H1 (cell line): Measurements from ENCODE around the gene KCNE4. TPM values are rescaled to one million over a fixed set of nuclear protein-coding genes. Genes with fewer than 3 reads are reported as not detected.

Experiments
- NRF1 ChIP-seq: IDR thresholded peaks from 2 replicates; pipeline ENCODE4 v1.6.1; 2011; ENCODE audit warnings: mild to moderate bottlenecking, low read depth, low read length, improper control_type of control experiment
- RAD21 ChIP-seq, 2 experiments: IDR thresholded peaks in 1 of 2; conservative IDR thresholded peaks in 1 of 2; 2 replicates each; pipeline ENCODE4 v1.6.1; 2011; ENCODE audit warnings: low read depth in 2 of 2, low read length in 2 of 2, improper control_type of control experiment in 1 of 2, inconsistent platforms in 1 of 2, mild to moderate bottlenecking in 1 of 2, moderate library complexity in 1 of 2
- RBBP5 ChIP-seq: IDR thresholded peaks from 2 replicates; pipeline ENCODE4 v1.7.1; 2012; ENCODE audit warnings: low read depth, mild to moderate bottlenecking, inconsistent platforms, low read length, moderate library complexity, borderline replicate concordance
- SIX5 ChIP-seq: IDR thresholded peaks from 2 replicates; pipeline ENCODE4 v1.6.1; 2011; ENCODE audit warnings: mild to moderate bottlenecking, low read depth, low read length
- SP1 ChIP-seq: IDR thresholded peaks from 2 replicates; pipeline ENCODE4 v1.6.1; 2011; ENCODE audit warnings: low read depth, low read length
- TAF1 ChIP-seq: IDR thresholded peaks from 2 replicates; pipeline ENCODE4 v1.6.1; 2011; ENCODE audit warnings: mild to moderate bottlenecking, low read depth, low read length
- TCF12 ChIP-seq: IDR thresholded peaks from 2 replicates; pipeline ENCODE4 v1.6.1; 2011; ENCODE audit warnings: low read depth, mild to moderate bottlenecking, low read length
- YY1 ChIP-seq: IDR thresholded peaks from 2 replicates; pipeline ENCODE4 v1.6.1; 2011; ENCODE audit warnings: low read depth, mild to moderate bottlenecking, low read length
- polyA plus RNA-seq, 7 experiments: library from polyadenylated mRNA; depleted of rRNA in 3 of 7; stranded (reverse) in 5 of 7; unstranded in 2 of 7; fragments of >200 nt in 5 of 7; fragments of 200-250 nt in 2 of 7; gene quantifications; 1 replicate in 5 of 7; 2 replicates in 1 of 7; 4 replicates in 1 of 7; pipeline versions ENCODE4 v1.2.1 to v1.2.3, GENCODE V29; 2011 to 2013; ENCODE audit warnings: missing spikeins in 2 of 7, mixed read lengths in 2 of 7
- total RNA-seq: library from RNA; stranded (reverse); fragmentation: NEBNext Ultra II Directional; extraction: Animal tissue kit (Norgen Biotek cat#: 25700); gene quantifications from 2 replicates; pipeline ENCODE4 v1.2.1, GENCODE V29; 2021
- TF ChIP-seq, protein P1 (sequence below): fragments of 300-600 bp; sonication (generic); IDR thresholded peaks from 2 replicates; pipeline ENCODE4 v1.7.1; 2012; ENCODE audit warnings: low read length, moderate library complexity, mild to moderate bottlenecking, inconsistent platforms; ENCODE audit not compliant: insufficient replicate concordance
- TF ChIP-seq, protein P2 (sequence below): IDR thresholded peaks from 2 replicates; pipeline ENCODE4 v1.6.1; 2011; ENCODE audit warnings: low read depth, mild to moderate bottlenecking, low read length; ENCODE audit not compliant: insufficient read depth

The KCNE4 gene
- total and polyA plus RNA-seq, 2 of the 8 experiments (the other 6 are each of a cell fraction or from before 2014, with no cell fraction given): 0.08 to 0.09 TPM

DNA sequence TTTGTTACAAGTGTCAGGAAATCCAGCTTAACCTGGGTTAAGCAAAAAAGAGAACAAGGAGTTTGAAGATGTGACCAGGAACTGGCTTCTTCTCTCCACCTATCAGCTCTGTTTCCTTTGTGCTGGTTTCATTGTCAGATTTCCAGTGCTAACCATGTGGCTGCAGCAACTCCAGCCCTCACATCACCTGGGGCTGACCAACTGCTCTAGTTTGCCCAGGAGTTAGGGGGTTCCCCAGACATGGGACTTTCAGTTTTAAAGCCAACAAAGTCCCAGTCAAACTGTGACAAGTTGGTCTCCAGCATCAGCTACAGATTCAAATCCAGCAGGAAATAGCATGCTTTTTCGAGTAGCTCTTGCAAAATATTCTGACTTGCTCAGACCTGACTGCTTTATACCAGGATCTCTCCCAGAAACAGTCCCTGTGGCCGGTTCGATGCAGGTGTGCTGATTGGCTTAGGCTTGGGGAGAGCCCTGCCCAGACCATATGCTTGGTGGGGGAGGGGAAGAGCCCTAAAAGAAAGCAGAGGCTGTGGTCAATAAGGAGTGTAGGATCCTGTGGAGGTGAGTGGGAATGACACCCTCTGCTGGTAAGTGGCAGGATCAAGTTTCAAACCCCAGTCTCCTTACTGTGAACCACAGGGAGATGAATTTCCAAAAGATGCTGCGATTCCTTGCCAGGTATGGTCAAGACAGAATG is 49.5 kb downstream of the KCNE4 start (continued):
- TF ChIP-seq, protein P1, sequence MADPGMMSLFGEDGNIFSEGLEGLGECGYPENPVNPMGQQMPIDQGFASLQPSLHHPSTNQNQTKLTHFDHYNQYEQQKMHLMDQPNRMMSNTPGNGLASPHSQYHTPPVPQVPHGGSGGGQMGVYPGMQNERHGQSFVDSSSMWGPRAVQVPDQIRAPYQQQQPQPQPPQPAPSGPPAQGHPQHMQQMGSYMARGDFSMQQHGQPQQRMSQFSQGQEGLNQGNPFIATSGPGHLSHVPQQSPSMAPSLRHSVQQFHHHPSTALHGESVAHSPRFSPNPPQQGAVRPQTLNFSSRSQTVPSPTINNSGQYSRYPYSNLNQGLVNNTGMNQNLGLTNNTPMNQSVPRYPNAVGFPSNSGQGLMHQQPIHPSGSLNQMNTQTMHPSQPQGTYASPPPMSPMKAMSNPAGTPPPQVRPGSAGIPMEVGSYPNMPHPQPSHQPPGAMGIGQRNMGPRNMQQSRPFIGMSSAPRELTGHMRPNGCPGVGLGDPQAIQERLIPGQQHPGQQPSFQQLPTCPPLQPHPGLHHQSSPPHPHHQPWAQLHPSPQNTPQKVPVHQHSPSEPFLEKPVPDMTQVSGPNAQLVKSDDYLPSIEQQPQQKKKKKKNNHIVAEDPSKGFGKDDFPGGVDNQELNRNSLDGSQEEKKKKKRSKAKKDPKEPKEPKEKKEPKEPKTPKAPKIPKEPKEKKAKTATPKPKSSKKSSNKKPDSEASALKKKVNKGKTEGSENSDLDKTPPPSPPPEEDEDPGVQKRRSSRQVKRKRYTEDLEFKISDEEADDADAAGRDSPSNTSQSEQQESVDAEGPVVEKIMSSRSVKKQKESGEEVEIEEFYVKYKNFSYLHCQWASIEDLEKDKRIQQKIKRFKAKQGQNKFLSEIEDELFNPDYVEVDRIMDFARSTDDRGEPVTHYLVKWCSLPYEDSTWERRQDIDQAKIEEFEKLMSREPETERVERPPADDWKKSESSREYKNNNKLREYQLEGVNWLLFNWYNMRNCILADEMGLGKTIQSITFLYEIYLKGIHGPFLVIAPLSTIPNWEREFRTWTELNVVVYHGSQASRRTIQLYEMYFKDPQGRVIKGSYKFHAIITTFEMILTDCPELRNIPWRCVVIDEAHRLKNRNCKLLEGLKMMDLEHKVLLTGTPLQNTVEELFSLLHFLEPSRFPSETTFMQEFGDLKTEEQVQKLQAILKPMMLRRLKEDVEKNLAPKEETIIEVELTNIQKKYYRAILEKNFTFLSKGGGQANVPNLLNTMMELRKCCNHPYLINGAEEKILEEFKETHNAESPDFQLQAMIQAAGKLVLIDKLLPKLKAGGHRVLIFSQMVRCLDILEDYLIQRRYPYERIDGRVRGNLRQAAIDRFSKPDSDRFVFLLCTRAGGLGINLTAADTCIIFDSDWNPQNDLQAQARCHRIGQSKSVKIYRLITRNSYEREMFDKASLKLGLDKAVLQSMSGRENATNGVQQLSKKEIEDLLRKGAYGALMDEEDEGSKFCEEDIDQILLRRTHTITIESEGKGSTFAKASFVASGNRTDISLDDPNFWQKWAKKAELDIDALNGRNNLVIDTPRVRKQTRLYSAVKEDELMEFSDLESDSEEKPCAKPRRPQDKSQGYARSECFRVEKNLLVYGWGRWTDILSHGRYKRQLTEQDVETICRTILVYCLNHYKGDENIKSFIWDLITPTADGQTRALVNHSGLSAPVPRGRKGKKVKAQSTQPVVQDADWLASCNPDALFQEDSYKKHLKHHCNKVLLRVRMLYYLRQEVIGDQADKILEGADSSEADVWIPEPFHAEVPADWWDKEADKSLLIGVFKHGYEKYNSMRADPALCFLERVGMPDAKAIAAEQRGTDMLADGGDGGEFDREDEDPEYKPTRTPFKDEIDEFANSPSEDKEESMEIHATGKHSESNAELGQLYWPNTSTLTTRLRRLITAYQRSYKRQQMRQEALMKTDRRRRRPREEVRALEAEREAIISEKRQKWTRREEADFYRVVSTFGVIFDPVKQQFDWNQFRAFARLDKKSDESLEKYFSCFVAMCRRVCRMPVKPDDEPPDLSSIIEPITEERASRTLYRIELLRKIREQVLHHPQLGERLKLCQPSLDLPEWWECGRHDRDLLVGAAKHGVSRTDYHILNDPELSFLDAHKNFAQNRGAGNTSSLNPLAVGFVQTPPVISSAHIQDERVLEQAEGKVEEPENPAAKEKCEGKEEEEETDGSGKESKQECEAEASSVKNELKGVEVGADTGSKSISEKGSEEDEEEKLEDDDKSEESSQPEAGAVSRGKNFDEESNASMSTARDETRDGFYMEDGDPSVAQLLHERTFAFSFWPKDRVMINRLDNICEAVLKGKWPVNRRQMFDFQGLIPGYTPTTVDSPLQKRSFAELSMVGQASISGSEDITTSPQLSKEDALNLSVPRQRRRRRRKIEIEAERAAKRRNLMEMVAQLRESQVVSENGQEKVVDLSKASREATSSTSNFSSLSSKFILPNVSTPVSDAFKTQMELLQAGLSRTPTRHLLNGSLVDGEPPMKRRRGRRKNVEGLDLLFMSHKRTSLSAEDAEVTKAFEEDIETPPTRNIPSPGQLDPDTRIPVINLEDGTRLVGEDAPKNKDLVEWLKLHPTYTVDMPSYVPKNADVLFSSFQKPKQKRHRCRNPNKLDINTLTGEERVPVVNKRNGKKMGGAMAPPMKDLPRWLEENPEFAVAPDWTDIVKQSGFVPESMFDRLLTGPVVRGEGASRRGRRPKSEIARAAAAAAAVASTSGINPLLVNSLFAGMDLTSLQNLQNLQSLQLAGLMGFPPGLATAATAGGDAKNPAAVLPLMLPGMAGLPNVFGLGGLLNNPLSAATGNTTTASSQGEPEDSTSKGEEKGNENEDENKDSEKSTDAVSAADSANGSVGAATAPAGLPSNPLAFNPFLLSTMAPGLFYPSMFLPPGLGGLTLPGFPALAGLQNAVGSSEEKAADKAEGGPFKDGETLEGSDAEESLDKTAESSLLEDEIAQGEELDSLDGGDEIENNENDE: no peak
- TF ChIP-seq, protein P2, sequence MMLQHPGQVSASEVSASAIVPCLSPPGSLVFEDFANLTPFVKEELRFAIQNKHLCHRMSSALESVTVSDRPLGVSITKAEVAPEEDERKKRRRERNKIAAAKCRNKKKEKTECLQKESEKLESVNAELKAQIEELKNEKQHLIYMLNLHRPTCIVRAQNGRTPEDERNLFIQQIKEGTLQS: no peak
- TF ChIP-seq TAF1 (no peak), TCF12 (0 out of 2 replicates have a peak, but pooled peaks have one; percentile 27), RBBP5 (no peak), RAD21 (IDR thresholded peaks at IDR 0.05 in 1 of 2, conservative IDR thresholded peaks at IDR 0.05 in 1 of 2; ENCODE audit: low read depth in 2 of 2, low read length in 2 of 2) (peak; percentile 76 to 84), SIX5 (no peak), NRF1 (no peak), YY1 (no peak), SP1 (peak; percentile 53; the same call in 1 of the 2 replicates)
